OCI-LY7 (cell line): ENCODE measurements around the gene PRRG3. TPM values are rescaled to one million over a fixed set of nuclear protein-coding genes. Genes with fewer than 3 reads are reported as not detected.

ENCODE experiments used
- BruUV-seq: library from RNA; stranded (reverse); fragments of 400-500 nt; replicated peaks from 2 replicates; lab custom pipeline; 2021; lab: Mats Ljungman, UMichigan
- CTCF ChIA-PET: fragments of 300-600 bp; sonication (Branson Sonifier 250); formaldehyde crosslinking; loops from one replicate; lab custom pipeline; 2022; ENCODE audit warnings: antibody characterized with exemption; ENCODE audit not compliant: unreplicated experiment; lab: Charles Lee
- POLR2A ChIA-PET: fragments of 300-600 bp; sonication (Branson Sonifier 250); formaldehyde crosslinking; loops from one replicate; lab custom pipeline; 2022; ENCODE audit warnings: antibody characterized with exemption; lab: Charles Lee
- DNase-seq: peaks from one replicate; pipeline ENCODE4 v3.0.0-alpha.2; 2015; ENCODE audit warnings: low spot score
- H2AFZ ChIP-seq: fragments of 200-600 bp; sonication (generic), shearing (Covaris generic); 2 replicates; pipeline ENCODE4 v1.6.1; 2014; ENCODE audit warnings: mild to moderate bottlenecking, antibody characterized with exemption, low read length, moderate library complexity
- H3K27ac ChIP-seq: fragments of 200-600 bp; sonication (generic); 2 replicates; pipeline ENCODE4 v1.5.1; 2014; ENCODE audit warnings: mixed run types, low read depth, mild to moderate bottlenecking, moderate library complexity, low read length, inconsistent platforms; ENCODE audit not compliant: poor library complexity, severe bottlenecking
- H3K36me3 ChIP-seq: fragments of 200-600 bp; sonication (generic); 2 replicates; pipeline ENCODE4 v1.6.1; 2014; ENCODE audit warnings: mild to moderate bottlenecking, antibody characterized with exemption, low read length, moderate library complexity, mixed read lengths; ENCODE audit not compliant: insufficient read depth
- H3K4me1 ChIP-seq: fragments of 200-600 bp; sonication (generic); 2 replicates; pipeline ENCODE4 v1.5.1; 2014; ENCODE audit warnings: mild to moderate bottlenecking, low read length; ENCODE audit not compliant: insufficient read depth, poor library complexity, severe bottlenecking
- H3K4me2 ChIP-seq: fragments of 200-600 bp; sonication (generic); 2 replicates; pipeline ENCODE4 v1.6.1; 2014; ENCODE audit warnings: mild to moderate bottlenecking, low read length
- H3K4me3 ChIP-seq: fragments of 200-600 bp; sonication (generic); 2 replicates; pipeline ENCODE4 v1.5.1; 2014; ENCODE audit warnings: mild to moderate bottlenecking, low read depth, low read length; ENCODE audit not compliant: poor library complexity, severe bottlenecking
- H3K79me2 ChIP-seq: fragments of 200-600 bp; sonication (generic); 2 replicates; pipeline ENCODE4 v1.6.1; 2016; ENCODE audit warnings: low read depth, mild to moderate bottlenecking, low read length, moderate library complexity, mixed read lengths; ENCODE audit not compliant: insufficient read depth
- H3K9me2 ChIP-seq: fragments of 200-600 bp; sonication (generic); 2 replicates; pipeline ENCODE4 v1.6.1; 2016; ENCODE audit warnings: mild to moderate bottlenecking, low read length, mixed read lengths; ENCODE audit not compliant: insufficient read depth
- H3K9me3 ChIP-seq: fragments of 200-600 bp; sonication (generic); 2 replicates; pipeline ENCODE4 v1.6.1; 2014; ENCODE audit warnings: mild to moderate bottlenecking, mixed run types, low read length, mixed read lengths
- H4K20me1 ChIP-seq: fragments of 200-600 bp; sonication (generic); 2 replicates; pipeline ENCODE4 v1.6.1; 2014; ENCODE audit warnings: mild to moderate bottlenecking, antibody characterized with exemption, low read length, moderate library complexity, mixed read lengths; ENCODE audit not compliant: insufficient read depth
- CTCF ChIP-seq: fragments of 200-600 bp; sonication (generic); conservative IDR thresholded peaks from 2 replicates; pipeline ENCODE4 v1.5.1; 2014; ENCODE audit warnings: mild to moderate bottlenecking, antibody characterized with exemption, low read length, moderate library complexity, mixed read lengths
- EZH2phosphoT487 ChIP-seq: fragments of 200-600 bp; sonication (generic); IDR thresholded peaks from 2 replicates; pipeline ENCODE4 v1.6.1; 2018; ENCODE audit warnings: low read depth, borderline replicate concordance, mild to moderate bottlenecking, mixed run types, antibody characterized with exemption, low read length, moderate library complexity, mixed read lengths
- intact Hi-C: fragments of 100-400 bp; cut with micrococcal nuclease; formaldehyde crosslinking; loops from one replicate; pipeline ENCODE4 v1.10.0; 2022; ENCODE audit not compliant: unreplicated experiment
- total RNA-seq, 2 experiments: library from RNA; depleted of rRNA in 1 of 2; stranded (reverse); fragments of >200 nt in 1 of 2; shearing (Covaris generic) in 1 of 2; gene quantifications; 2 replicates each; pipeline ENCODE4 v1.2.3, GENCODE V29; 2014 to 2022

PRRG3 gene
- total RNA-seq, 2 experiments from 2014 or later, result not detected

GRCh38 chrX:151754047-151754429 lies 58.8 kb downstream of the PRRG3 start:
- no peaks in the 10 kb centered on the region for H3K9me3 ChIP-seq
- CTCF ChIA-PET, result no interaction called here
- intact Hi-C loops, result loop anchor here (5.0 kb wide), 1 partner anchor 878 kb away; no protein-coding TSS in a partner anchor
- H3K36me3 ChIP-seq, result no peaks in the 10 kb centered on the region
- TF ChIP-seq CTCF (no peak), EZH2phosphoT487 (no peak)
- no peaks in the 10 kb centered on the region for H3K9me2 ChIP-seq
- POLR2A ChIA-PET, result no interaction called here
- no TSS peak for BruUV-seq
- H4K20me1 ChIP-seq, result no peaks in the 10 kb centered on the region
- no peak overlapping the region for H3K27ac ChIP-seq
- no peak for DNase-seq
- no peak overlapping the region for H3K4me3 ChIP-seq
- no peaks in the 10 kb centered on the region for H3K79me2 ChIP-seq
- H3K4me2 ChIP-seq, result no peak overlapping the region
- H2AFZ ChIP-seq, result no peak overlapping the region
- no peaks in the 10 kb centered on the region for H3K4me1 ChIP-seq

- Histone ChIP-seq H3K36me3 (no peaks in the 10 kb centered on the region), H3K9me3 (no peaks in the 10 kb centered on the region), H3K4me2 (no peak overlapping the region), H3K4me1 (no peaks in the 10 kb centered on the region), H3K79me2 (no peaks in the 10 kb centered on the region), H2AFZ (no peak overlapping the region), H3K27ac (no peak overlapping the region), H3K9me2 (no peaks in the 10 kb centered on the region), H4K20me1 (no peaks in the 10 kb centered on the region), H3K4me3 (no peak overlapping the region)
- no TSS peak for BruUV-seq
- intact Hi-C loops, result loop anchor here (5.0 kb wide), 1 partner anchor 878 kb away; no protein-coding TSS in a partner anchor
- CTCF ChIA-PET, result no interaction called here
- POLR2A ChIA-PET, result no interaction called here
- TF ChIP-seq CTCF, result no peak
- no peak for TF ChIP-seq EZH2phosphoT487
- DNase-seq, result no peak
Observed at GRCh38 chrX:151754641-151755215, 59.5 kb downstream of the PRRG3 start.

Other genes starting within 250 kb of the PRRG3 start
- not detected in 2 replicates for gene PASD1, start 131.8 kb upstream of the PRRG3 start, total RNA-seq (2014; rRNA removed; shearing (Covaris generic))
- gene PASD1, start 131.8 kb upstream of the PRRG3 start, total RNA-seq (2022), result not detected in 2 replicates
- not detected in 2 replicates for gene FATE1, start 20.6 kb downstream of the PRRG3 start, total RNA-seq (2014; rRNA removed; shearing (Covaris generic))
- gene FATE1, start 20.6 kb downstream of the PRRG3 start, total RNA-seq (2022), result not detected in 2 replicates
- gene CNGA2, start 39.3 kb downstream of the PRRG3 start, total RNA-seq (2014; rRNA removed; shearing (Covaris generic)), result not detected in 2 replicates
- gene CNGA2, start 39.3 kb downstream of the PRRG3 start, total RNA-seq (2022), result not detected in 2 replicates
- not detected in 2 replicates for gene MAGEA4, start 217.4 kb downstream of the PRRG3 start, total RNA-seq (2014; rRNA removed; shearing (Covaris generic))
- gene MAGEA4, start 217.4 kb downstream of the PRRG3 start, total RNA-seq (2022), result not detected in 2 replicates